HG02798 (cell line): ENCODE measurements around the gene C11orf24.

Experiments
- ATAC-seq: cut with Tn5 transposase; IDR thresholded peaks from one replicate; pipeline ENCODE4 v1.9.1; 2021; ENCODE audit warnings: mild to moderate bottlenecking; ENCODE audit not compliant: unreplicated experiment, poor library complexity

The C11orf24 gene

GRCh38 chr11:68213135-68213515 lies 58.6 kb downstream of the C11orf24 start, which contains the start of gene KMT5B:
TSS of gene KMT5B (minus strand) at chr11:68213296. CDS start at chr11:68190076, 23,220 bp downstream.
- peak; percentile 26 for ATAC-seq

- peak; percentile 52 for ATAC-seq
Observed at GRCh38 chr11:68212421-68213134, 59.2 kb downstream of the C11orf24 start.

GRCh38 chr11:68211546-68211945 lies 60.2 kb downstream of the C11orf24 start:
- no peak for ATAC-seq
